GM12864 (cell line): ENCODE data around the gene FARP2.

Experiments used
- DNase-seq: peaks from one replicate; pipeline ENCODE4 v3.0.0-alpha.2; 2011; ENCODE audit warnings: low read depth
- H3K4me3 ChIP-seq: 2 replicates; pipeline ENCODE4 v1.5.1; 2011; ENCODE audit warnings: mild to moderate bottlenecking, low read depth, low read length, control low read depth
- TF ChIP-seq, protein P1 (sequence below): IDR thresholded peaks from 2 replicates; pipeline ENCODE4 v1.5.1; 2011; ENCODE audit warnings: low read depth, mild to moderate bottlenecking, moderate library complexity, low read length, control low read depth, inconsistent platforms; ENCODE audit errors: missing control alignments

The FARP2 gene

DNA sequence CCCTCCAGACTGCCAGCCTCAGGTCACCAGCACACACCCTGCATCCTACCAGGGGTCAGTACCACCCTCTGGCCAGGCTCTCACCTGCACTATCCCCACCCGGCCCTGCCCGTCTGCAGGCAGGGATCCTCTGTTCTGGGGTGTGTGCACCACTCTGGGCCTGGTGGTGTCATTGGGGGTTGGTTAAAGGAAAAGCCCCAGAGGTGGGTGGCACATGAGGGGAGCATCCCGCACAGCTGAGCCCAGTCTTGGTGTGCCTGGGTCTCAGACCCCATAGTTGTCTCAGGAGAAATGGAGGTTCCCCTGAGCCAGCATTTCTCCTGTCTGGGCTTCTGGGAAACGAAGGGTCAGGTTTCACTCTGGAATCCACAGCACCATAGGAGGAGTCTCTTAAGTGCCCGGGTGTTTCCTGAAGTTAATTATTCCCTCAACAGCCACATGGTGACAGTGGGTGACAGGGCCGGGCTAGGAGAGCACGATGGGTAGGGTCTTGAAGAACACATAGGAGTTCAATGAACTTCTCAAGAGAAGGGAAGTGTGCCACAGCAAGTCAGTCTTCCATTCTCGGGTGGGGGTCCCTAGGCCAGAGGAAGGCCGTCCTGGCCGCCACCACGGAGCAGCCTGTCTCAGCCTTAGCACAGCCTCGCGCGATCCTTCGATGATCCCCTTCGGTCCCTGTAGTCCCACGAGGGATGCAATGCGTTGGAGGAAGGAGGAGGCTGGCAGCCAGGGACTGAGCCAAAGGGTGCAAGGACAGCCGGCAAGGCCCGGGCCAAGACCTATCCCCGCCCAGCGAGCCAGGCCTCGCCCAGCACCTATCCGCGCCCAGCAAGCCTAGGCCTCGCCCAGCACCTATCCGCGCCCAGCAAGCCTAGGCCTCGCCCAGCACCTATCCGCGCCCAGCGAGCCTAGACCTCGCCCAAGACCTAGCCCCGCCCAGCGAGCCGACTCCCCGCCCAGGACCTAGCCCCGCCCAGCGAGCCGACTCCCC, 1.1 kb upstream of the FARP2 start:
- TF ChIP-seq, protein P1, sequence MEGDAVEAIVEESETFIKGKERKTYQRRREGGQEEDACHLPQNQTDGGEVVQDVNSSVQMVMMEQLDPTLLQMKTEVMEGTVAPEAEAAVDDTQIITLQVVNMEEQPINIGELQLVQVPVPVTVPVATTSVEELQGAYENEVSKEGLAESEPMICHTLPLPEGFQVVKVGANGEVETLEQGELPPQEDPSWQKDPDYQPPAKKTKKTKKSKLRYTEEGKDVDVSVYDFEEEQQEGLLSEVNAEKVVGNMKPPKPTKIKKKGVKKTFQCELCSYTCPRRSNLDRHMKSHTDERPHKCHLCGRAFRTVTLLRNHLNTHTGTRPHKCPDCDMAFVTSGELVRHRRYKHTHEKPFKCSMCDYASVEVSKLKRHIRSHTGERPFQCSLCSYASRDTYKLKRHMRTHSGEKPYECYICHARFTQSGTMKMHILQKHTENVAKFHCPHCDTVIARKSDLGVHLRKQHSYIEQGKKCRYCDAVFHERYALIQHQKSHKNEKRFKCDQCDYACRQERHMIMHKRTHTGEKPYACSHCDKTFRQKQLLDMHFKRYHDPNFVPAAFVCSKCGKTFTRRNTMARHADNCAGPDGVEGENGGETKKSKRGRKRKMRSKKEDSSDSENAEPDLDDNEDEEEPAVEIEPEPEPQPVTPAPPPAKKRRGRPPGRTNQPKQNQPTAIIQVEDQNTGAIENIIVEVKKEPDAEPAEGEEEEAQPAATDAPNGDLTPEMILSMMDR = no peak
- H3K4me3 ChIP-seq = 0 out of 2 replicates have a peak overlapping the region, but pooled peaks have one; percentile 9
- DNase-seq = no peak

DNA sequence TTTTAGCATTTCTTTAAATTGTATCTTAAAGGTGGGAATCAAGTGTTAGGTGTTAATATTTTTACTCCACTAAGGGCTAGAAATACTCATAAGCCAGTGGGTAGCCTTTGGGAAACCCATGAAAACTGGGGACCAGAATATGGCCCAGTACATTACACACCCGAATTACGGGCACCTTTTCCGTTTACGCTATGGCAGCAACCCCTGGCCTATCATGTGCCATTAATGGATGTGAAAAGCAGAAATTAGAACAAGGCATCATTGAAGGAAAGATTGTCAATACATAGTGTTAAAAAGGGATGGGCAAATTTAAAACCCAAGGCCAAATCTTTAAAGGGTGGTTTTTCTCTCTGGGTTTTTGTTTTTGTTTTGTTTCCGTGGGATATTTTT, 781 bp downstream of the FARP2 start:
- peak overlapping the region; percentile 97 for H3K4me3 ChIP-seq
- no peak for DNase-seq
- TF ChIP-seq, protein P1 = no peak

DNA sequence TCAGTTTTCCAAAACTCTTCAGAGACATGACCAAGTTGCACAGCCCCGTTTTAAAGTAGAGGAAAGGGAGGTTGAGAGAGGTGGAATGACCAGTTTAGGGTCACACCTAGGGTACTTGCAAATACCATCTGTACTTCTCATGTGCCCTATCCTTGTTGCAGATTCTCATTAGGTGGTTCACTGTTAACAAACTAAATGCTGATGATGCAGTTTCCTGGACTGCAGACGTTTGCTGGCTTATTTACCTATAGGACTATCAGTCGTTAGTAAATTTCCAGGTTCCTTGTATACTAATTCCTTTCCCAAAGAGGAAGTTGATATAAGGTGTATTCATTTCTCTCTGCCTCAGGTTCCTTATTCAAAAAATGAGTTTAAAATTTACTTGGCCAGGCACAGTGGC, 1.4 kb downstream of the FARP2 start:
- H3K4me3 ChIP-seq = peak overlapping the region; percentile 97
- TF ChIP-seq, protein P1 = no peak
- DNase-seq = no peak

DNA sequence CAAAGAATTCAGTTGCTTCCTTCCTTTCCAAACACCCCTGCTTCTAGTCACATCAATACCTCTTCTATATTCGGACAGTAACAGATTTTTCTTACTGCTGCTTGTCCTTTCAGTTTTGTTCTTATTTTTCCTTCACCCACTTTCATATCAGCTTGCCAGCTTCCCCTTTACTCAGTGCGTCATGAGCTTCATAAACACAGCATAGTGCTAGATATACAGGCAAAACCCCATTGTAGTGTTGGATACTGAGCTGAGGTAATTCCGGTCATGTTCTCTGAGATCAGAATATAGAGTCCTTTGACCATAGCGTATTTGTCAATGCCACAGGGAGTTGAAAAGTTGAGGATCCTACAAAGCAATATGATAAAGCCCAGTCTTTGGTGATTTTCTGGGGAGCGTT, 2.4 kb downstream of the FARP2 start:
- peak overlapping the region; percentile 97 for H3K4me3 ChIP-seq
- TF ChIP-seq, protein P1 = no peak
- peak; percentile 78 for DNase-seq

DNA sequence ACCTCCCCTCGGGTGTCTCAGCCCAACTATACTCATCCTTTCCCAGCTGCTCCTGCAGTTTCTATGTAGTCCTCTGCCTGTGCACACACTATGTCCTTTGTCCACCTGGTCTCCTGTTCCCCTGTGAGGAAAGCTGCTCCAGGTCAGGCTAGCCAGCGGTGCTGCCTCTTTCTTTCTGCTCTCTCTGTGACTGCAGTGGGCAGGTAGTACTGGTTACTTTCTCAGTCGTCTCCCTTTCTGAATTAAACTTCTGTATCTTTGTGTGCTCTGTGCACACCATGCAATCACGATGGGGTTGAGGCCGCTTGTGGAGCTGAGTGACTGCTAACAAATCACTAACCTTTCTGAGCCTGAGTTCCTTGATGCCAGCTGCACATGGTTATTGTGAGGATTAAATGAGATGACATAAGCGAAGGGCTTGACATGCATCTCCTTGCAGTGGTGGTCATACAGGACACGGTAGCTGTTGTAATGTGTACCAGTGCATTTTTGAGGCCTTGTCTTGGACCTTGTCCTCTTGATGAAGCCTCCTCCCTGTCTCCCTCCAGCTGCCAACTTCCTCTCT, 3.5 kb downstream of the FARP2 start:
- no peak overlapping the region for H3K4me3 ChIP-seq
- TF ChIP-seq, protein P1 = no peak
- DNase-seq = no peak

DNA sequence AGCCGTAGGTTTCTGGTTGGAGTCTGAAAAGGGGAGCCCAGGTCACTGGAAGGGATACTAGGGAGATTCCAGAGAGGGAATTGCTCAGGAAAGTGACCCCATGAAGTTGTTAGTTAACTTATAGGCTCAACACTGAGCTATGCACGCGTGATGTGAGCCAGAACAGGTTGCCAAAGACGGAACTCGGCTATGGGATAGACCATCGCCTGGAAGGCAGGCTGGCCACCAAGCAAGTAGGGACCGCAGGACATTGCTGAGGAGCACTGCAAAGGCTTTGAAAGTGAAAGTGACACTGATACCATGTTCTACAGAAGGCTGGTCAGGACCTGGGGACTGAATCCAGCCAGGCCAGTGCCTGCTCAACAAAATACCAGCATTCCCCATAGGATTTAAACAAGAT, 7.3 kb downstream of the FARP2 start:
- TF ChIP-seq, protein P1 = no peak
- no peak for DNase-seq
- no peak overlapping the region for H3K4me3 ChIP-seq
